AG04449 (cell line): ENCODE measurements around the gene GAGE10.

ENCODE experiments used
- CTCF ChIA-PET: fragments of 350-600 bp; formaldehyde crosslinking; extraction: SDS; loops from one replicate; lab custom pipeline; 2021; ENCODE audit warnings: antibody characterized with exemption; lab: Yijun Ruan, JAX
- POLR2A ChIA-PET: fragments of 400-600, 350-600 bp; formaldehyde crosslinking; extraction: SDS; loops from one replicate; lab custom pipeline; 2020; ENCODE audit warnings: antibody characterized with exemption, inconsistent platforms; lab: Yijun Ruan, JAX
- DNase-seq: peaks from one replicate; pipeline ENCODE4 v3.0.0-alpha.2; 2010; ENCODE audit warnings: low read depth, low spot score
- H3K4me3 ChIP-seq: 2 replicates; pipeline ENCODE4 v1.5.1; 2011; ENCODE audit warnings: low read depth, mild to moderate bottlenecking, control low read depth, low read length
- TF ChIP-seq, protein P1 (sequence below): IDR thresholded peaks from one replicate; pipeline ENCODE4 v1.5.1; 2011; ENCODE audit warnings: mild to moderate bottlenecking, moderate library complexity, low read length, control low read depth, inconsistent platforms; ENCODE audit not compliant: insufficient read depth; ENCODE audit errors: missing control alignments

Gene GAGE10

DNA sequence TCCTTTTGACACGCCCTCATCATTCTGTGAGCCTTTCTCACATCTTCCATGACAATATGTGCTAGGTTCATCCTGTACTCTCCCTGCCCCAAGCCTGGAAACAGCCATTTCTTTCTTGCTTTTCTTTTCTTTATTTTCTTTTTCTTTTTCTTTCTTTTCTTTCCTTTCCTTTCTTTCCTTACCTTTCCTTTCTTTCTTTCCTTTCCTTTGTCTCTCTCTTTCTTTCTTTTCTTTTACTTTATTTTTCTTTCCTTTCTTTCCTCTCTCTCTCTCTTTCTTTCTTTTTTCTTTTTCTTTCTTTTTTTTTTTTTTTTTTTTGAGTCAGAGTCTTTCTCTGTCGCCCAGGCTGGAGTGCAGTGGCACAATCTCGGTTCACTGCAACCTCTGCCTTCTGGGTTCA is 19.2 kb upstream of the GAGE10 start:
- POLR2A ChIA-PET: no interaction called here
- no peak overlapping the region for H3K4me3 ChIP-seq
- TF ChIP-seq, protein P1, sequence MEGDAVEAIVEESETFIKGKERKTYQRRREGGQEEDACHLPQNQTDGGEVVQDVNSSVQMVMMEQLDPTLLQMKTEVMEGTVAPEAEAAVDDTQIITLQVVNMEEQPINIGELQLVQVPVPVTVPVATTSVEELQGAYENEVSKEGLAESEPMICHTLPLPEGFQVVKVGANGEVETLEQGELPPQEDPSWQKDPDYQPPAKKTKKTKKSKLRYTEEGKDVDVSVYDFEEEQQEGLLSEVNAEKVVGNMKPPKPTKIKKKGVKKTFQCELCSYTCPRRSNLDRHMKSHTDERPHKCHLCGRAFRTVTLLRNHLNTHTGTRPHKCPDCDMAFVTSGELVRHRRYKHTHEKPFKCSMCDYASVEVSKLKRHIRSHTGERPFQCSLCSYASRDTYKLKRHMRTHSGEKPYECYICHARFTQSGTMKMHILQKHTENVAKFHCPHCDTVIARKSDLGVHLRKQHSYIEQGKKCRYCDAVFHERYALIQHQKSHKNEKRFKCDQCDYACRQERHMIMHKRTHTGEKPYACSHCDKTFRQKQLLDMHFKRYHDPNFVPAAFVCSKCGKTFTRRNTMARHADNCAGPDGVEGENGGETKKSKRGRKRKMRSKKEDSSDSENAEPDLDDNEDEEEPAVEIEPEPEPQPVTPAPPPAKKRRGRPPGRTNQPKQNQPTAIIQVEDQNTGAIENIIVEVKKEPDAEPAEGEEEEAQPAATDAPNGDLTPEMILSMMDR: no peak
- CTCF ChIA-PET: interaction anchor here (0.6 to 0.9 kb wide), 2 partner anchors 10 to 92 kb away, joined by 3 read pairs; no protein-coding TSS in a partner anchor
- no peak for DNase-seq

DNA sequence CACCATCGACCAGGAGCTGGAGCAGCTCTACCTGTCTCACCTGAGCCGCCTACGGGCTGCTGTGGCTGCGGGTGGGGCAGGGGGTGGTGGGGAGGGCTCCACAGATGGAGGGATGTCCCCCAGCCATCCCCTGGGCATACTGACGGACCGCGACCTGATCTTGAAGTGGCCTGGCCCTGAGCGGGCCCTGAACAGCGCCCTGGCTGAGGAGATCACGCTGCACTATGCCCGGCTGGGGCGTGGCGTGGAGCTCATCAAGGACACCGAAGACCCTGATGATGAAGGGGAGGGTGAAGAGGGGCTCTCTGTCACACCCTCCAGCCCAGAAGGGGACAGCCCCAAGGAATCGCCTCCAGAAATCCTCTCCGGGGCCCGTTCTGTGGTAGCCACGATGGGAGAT is 17.3 kb upstream of the GAGE10 start:
- TF ChIP-seq, protein P1: no peak
- ChIA-PET POLR2A (no interaction called here), CTCF (no interaction called here)
- no peak for DNase-seq
- H3K4me3 ChIP-seq: no peak overlapping the region

DNA sequence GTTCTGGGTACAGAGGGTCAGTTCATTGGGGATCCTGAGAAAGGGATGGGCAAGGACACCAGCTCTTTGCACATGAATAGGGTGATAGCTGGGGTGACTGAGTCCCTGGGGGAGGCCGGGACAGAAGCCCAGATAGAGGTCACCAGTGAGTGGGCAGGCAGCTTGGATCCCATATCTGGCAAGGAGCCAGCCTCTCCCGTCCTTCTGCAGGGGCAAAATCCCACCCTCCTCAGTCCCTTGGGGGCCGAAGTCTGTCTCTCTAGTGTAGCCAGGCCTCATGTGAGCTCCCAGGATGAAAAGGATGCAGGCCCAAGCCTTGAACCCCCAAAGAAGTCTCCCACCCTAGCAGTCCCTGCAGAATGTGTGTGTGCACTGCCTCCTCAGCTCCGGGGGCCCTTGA is 16.9 kb upstream of the GAGE10 start:
- TF ChIP-seq, protein P1: no peak
- no peak overlapping the region for H3K4me3 ChIP-seq
- CTCF ChIA-PET: no interaction called here
- DNase-seq: no peak
- POLR2A ChIA-PET: no interaction called here

DNA sequence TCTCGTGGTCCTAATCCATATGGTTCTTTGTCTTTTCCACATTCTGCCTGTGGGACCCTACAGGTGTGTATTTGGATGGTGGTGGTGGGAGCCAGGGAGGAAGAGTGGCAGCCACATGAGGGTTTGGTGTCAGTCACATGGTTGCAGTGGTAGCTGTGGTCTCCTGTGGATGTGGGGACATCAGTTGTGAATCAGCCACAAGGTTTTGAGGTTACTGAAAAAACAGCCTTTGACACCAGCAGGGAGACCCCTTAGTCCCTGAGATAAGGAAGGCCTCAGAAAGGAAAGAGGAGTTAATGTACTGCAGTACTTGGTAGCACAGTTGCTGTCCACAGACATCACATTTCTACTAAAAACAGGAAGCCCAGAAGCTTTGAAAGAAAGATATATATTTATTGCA is 15.8 kb upstream of the GAGE10 start:
- POLR2A ChIA-PET: no interaction called here
- no peak for DNase-seq
- TF ChIP-seq, protein P1: no peak
- no peak overlapping the region for H3K4me3 ChIP-seq
- CTCF ChIA-PET: no interaction called here

DNA sequence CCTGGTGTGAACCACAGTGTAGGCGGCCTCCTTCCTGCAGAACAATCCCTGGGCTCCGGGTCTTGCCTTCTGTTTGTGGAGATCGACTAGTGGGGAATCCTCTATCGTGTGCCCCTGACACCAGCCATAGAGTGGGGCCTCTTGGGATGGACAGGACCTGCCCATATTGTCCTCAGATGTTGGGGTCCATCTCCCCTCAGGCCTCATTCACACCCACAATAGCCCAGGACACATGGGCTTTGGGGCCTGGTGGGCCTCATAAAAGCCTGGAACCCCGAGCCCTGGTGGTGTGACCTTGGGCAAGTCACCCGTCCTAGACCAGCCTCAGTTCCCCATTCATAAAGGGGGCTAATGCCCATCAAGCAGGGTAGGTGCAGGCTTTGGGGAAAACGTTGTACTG is 13.2 kb upstream of the GAGE10 start:
- DNase-seq: no peak
- ChIA-PET CTCF (interaction anchor here (1.7 kb wide), 1 partner anchor 549 kb away, joined by 4 read pairs; no protein-coding TSS in a partner anchor), POLR2A (no interaction called here)
- H3K4me3 ChIP-seq: no peak overlapping the region
- TF ChIP-seq, protein P1: no peak

DNA sequence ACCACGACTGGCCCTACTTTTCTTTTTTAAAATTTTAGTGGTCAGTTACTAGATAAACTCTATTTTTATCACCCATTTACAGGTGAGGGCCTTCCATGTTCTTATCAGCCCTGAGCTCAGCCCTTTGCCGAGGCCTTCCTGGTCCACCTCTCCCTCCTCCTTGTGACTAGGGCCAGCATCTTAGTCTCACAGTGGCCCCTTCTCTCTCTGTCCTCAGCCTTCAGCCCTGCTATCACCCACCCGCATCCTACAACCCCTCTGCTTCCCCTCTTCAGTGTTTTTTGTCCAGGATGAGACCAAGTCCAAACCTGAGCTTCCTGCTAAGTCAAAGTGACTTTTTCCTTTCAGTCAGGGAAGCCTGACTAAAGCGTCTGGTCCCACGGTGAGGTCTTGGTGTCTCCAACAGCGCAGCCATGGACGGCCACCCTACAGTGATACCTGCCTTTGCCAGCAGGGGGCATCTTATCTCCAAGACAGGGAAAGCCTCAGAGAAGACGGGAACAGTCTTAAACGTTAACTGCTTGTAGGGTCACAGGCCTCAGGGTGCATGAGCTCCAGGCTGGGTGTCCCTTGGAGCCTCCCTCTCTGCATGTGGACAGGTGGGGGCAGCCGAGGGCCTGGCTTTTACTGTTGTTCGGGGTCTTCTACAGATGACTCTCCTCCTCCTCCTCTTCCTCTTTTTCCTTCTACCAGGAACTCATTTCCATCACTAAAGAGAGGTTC is 11.7 kb upstream of the GAGE10 start:
- DNase-seq: no peak
- ChIA-PET POLR2A (no interaction called here), CTCF (interaction anchor here (1.2 to 2.4 kb wide), 6 partner anchors 11 to 547 kb away, joined by 3 to 11 read pairs (median 4); no protein-coding TSS in a partner anchor)
- no peak overlapping the region for H3K4me3 ChIP-seq
- TF ChIP-seq, protein P1: peak; percentile 66
